GM21529 (cell line): ENCODE data around the gene LIPA.
"Not testable (repeated sequence)": the region's sequence is repeated elsewhere in the genome, so short reads cannot be mapped to it uniquely, and the experiment has no call there.

Experiments
- ATAC-seq: cut with Tn5 transposase; IDR thresholded peaks from one replicate; pipeline ENCODE4 v1.9.1; 2021; ENCODE audit not compliant: unreplicated experiment

The LIPA gene

GRCh38 chr10:89171263-89171872 is 80.2 kb downstream of the LIPA start:
- ATAC-seq, result no peak

GRCh38 chr10:89168354-89168900 is 83.1 kb downstream of the LIPA start:
- ATAC-seq, result not testable (repeated sequence)

DNA sequence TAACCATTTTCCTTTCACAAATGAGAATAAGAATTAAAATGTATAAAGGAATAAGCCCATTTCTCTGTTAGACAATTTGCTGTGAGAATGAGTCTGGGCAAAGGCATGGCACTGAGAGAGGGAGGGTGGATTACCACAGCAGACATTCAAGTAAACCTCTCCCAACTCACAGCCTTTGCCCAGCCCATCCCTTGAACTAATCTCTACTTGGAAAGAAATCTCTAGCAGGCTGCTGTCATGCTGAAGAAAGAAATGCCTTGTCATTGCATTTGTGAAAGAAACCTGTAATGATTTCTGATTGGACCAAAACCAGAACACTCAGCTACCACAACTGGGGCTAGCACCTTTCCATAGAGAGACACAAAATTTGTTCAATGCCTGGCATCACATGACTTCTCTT is 83.7 kb downstream of the LIPA start:
- no peak for ATAC-seq

GRCh38 chr10:89165923-89166322 is 85.7 kb downstream of the LIPA start:
- no peak for ATAC-seq

DNA sequence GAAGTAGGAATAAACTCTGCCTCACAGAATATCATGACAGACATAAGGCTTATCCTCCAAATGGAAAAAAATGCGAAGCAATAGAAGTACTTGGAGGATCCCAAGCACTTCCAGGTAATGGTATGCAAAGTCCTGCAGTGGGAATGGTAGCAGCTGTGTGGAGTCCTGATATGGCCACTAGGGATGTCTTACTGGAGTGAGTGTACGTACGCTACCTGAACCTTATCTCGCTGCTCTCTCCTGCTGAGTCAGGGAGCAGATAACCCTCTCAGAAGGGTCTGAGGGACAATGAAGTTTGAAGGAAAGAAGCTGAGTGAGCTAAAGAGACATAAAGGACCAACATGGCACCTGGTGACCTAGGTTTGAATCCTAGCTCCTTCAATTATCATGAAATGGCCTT is 86.7 kb downstream of the LIPA start:
- ATAC-seq, result no peak

GRCh38 chr10:89164080-89164479 is 87.5 kb downstream of the LIPA start:
- peak; percentile 18 for ATAC-seq
